D721Med (cell line): Measurements from ENCODE around the gene EPHB3.

Experiments used
- DNase-seq: peaks from one replicate; pipeline ENCODE4 v3.0.0; 2011; ENCODE audit warnings: low spot score; ENCODE audit not compliant: insufficient read length
- FAIRE-seq: peaks from 2 replicates; lab custom pipeline; 2011; peaks lifted over from hg19 to GRCh38; lab: Jason Lieb, UNC
- CTCF ChIP-seq: IDR thresholded peaks from 2 replicates; pipeline ENCODE4 v1.5.1; 2012; ENCODE audit warnings: mild to moderate bottlenecking, control low read depth; ENCODE audit not compliant: insufficient read depth; ENCODE audit errors: missing control alignments

The EPHB3 gene

GRCh38 chr3:184592371-184593219, 31.0 kb downstream of the EPHB3 start:
- DNase-seq (no peak), FAIRE-seq (no peak)
- TF ChIP-seq CTCF: no peak

GRCh38 chr3:184593220-184593927, 31.8 kb downstream of the EPHB3 start:
- DNase-seq (no peak), FAIRE-seq (no peak)
- no peak for TF ChIP-seq CTCF

GRCh38 chr3:184593928-184594303, 32.3 kb downstream of the EPHB3 start:
- no peak for FAIRE-seq

GRCh38 chr3:184594371-184595001, 32.9 kb downstream of the EPHB3 start:
- TF ChIP-seq CTCF: no peak
- FAIRE-seq (no peak), DNase-seq (no peak)

More at GRCh38 chr3:184593928-184594303, 32.3 kb downstream of the EPHB3 start:
- TF ChIP-seq CTCF: no peak
- no peak for DNase-seq

- DNase-seq (no peak), FAIRE-seq (no peak)
- no peak for TF ChIP-seq CTCF
These were observed 34.1 kb downstream of the EPHB3 start for GRCh38 chr3:184595726-184596125.

GRCh38 chr3:184596233-184596632, 34.6 kb downstream of the EPHB3 start:
- FAIRE-seq: no peak
- TF ChIP-seq CTCF: no peak
- DNase-seq: no peak
